ENCODE data around the gene ZNF831. TPM values are rescaled to one million over a fixed set of nuclear protein-coding genes. Genes with fewer than 3 reads are reported as not detected.

Gene ZNF831
- total and polyA plus RNA-seq, 10 of the 15 experiments (the other 5 are each of a cell fraction or from before 2014, with no cell fraction given) = 0.01 to 0.97 (median 0.23) TPM

DNA sequence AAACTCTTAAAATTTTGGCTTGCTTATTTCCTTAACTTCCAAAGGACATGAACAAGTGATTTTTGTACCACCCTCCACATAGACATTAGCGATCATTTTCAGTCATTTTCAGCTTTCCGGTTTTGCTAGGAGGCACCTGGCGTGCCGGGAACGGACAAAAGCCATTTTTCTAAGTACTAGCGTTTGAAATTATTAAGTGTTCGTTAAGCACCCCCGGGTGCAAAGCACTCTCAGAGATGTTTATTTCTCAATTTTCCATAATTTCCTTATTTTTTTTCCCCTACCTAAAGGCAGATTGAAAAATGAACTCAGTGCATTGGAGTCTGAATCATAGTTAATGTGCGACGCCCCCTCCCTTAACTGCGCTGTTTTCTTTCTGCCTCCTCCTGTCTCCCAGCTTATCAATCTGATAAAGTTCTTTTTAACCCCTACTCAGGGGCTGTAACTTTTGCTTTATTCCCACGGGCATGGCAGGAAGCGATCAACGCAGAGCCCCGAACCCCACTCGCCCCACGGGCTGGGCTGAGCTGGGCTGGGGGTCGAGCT lies 58.2 kb downstream of the ZNF831 start (continued):
- TF ChIP-seq EP300 (IDR thresholded peaks at IDR 0.05; ENCODE audit: borderline replicate concordance in 1 of 2, control insufficient read depth in 1 of 2, low read depth in 2 of 2, low read length in 2 of 2) (no peak), JUNB (IDR thresholded peaks at IDR 0.05) (no peak), CEBPB (IDR thresholded peaks at IDR 0.05; ENCODE audit: borderline replicate concordance in 1 of 2, low read depth in 2 of 2, low read length in 2 of 2) (no peak), HDAC2 (IDR thresholded peaks at IDR 0.05) (no peak), SMC3 (IDR thresholded peaks at IDR 0.05; ENCODE audit: borderline replicate concordance, low read length) (no peak), POLR2AphosphoS2 (IDR thresholded peaks at IDR 0.05; ENCODE audit: low read depth, low read length) (no peak), PAX8 (IDR thresholded peaks at IDR 0.05) (no peak)
- TF ChIP-seq, protein P1, sequence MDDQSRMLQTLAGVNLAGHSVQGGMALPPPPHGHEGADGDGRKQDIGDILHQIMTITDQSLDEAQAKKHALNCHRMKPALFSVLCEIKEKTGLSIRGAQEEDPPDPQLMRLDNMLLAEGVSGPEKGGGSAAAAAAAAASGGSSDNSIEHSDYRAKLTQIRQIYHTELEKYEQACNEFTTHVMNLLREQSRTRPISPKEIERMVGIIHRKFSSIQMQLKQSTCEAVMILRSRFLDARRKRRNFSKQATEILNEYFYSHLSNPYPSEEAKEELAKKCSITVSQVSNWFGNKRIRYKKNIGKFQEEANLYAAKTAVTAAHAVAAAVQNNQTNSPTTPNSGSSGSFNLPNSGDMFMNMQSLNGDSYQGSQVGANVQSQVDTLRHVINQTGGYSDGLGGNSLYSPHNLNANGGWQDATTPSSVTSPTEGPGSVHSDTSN (IDR thresholded peaks at IDR 0.05; ENCODE audit: insufficient replicate concordance, low read depth, low read length) = no peak

DNA sequence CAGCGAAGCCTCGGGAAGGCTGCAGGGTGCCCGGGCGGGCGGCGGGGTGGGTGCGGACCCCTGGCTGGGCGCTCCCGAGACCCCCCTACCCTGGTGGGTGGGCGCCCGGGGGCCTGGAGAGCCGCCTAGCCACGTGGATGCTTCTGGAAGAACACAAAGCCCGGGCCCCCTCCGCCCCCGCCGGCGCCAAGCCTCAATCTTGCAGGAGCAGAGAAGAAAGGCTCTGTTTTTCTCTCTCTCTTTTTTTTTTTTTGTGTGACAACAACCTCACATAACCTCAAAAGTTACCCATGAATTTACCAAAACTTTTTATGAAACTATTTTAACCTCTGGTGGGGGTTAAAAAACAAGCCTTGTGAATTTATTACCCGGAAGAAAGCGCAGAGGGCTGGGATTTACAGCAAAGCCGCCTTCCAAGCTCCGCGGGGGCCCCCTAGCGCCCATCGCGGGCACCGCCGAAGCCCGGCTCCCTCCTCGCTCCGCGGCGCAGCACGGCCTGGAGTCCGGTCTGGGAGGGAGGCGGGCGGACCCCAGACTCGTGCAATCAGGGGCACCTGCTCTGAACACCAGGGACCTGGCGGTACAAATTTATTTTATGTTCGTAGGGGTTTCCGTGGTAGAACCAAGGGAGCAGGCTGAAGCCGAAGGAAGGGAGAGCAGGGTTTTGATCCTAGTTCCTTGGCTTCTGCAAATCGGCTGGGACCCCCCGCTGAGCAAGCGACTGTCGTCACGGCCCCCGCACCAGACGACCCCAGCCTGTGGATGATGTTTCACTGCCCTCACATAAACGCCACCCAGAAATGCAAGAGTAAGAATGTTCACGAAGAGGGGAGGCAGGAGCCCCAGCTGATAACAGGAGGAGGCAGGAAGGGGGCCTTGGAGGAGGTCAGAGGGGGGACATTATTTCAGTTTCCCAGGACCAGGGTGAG lies 58.9 kb downstream of the ZNF831 start:
- DNase-seq (ENCODE audit: low read depth, low spot score) (peak; percentile 1), ATAC-seq (peak; percentile 100), FAIRE-seq (peak; percentile 78)
- ChIA-PET SMC1A (ENCODE audit: uncharacterized antibody, unreplicated experiment) (interaction anchor here (0.5 to 2.7 kb wide), 9 partner anchors 15 to 360 kb away, joined by 3 to 14 read pairs (median 4); no protein-coding TSS in a partner anchor), POLR2A (no interaction called here), RAD21 (ENCODE audit: unreplicated experiment) (interaction anchor here (1.2 to 2.8 kb wide), 6 partner anchors 14 to 355 kb away, joined by 3 to 14 read pairs (median 6); no protein-coding TSS in a partner anchor), CTCF (interaction anchor here (0.6 to 4.2 kb wide), 15 partner anchors 8 to 564 kb away, joined by 3 to 24 read pairs (median 4); no protein-coding TSS in a partner anchor)
- Histone ChIP-seq H3K4me1 (ENCODE audit: control insufficient read depth, insufficient read depth, low read length) (no peaks in the 10 kb centered on the region), H4K20me1 (ENCODE audit: control insufficient read depth, insufficient read depth) (no peaks in the 10 kb centered on the region), H3K4me3 (peak overlapping the region; percentile 40; the same call in 1 of the 2 replicates), H3K27me3 (replicated peaks in 1 of 2; ENCODE audit: control insufficient read depth in 2 of 2, insufficient read depth in 2 of 2, low read length in 1 of 2) (peaks cover 8 to 11% of the 10 kb centered on the region in 2 experiments), H3K9ac (ENCODE audit: control insufficient read depth, insufficient read depth, low read length) (0 out of 2 replicates have a peak overlapping the region, but pooled peaks have one; percentile 28), H3K36me3 (ENCODE audit: control insufficient read depth in 2 of 2, insufficient read depth in 2 of 2, low read length in 1 of 2) (no peaks in the 10 kb centered on the region), H3K27ac (ENCODE audit: control insufficient read depth, insufficient read depth) (no peak overlapping the region), H2AFZ (ENCODE audit: control insufficient read depth, low read depth, low read length) (peak overlapping the region; percentile 42; the same call in 1 of the 2 replicates), H3K4me2 (ENCODE audit: control insufficient read depth, insufficient read depth) (peak overlapping the region; percentile 49), H3K9me3 (replicated peaks; ENCODE audit: control insufficient read depth, insufficient read depth, low read length) (no peaks in the 10 kb centered on the region), H3K79me2 (ENCODE audit: control insufficient read depth, insufficient read depth, low read length) (no peaks in the 10 kb centered on the region)
- in situ Hi-C loops (cut with MboI) (no loop called here), intact Hi-C loops (cut with micrococcal nuclease; ENCODE audit: unreplicated experiment) (loop anchor here (1.0 kb wide), 2 partner anchors 134 to 354 kb away; no protein-coding TSS in a partner anchor)
- TF ChIP-seq BHLHE40 (IDR thresholded peaks at IDR 0.05; ENCODE audit: borderline replicate concordance in 1 of 2, low read depth in 2 of 2, low read length in 1 of 2) (0 out of 4 replicates have a peak, but pooled peaks of 1 of the 2 experiments have one; percentile 11), YY1 (IDR thresholded peaks at IDR 0.05; ENCODE audit: low read depth, low read length) (peak; percentile 48; the same call in 1 of the 2 replicates), RAD21 (IDR thresholded peaks at IDR 0.05; ENCODE audit: insufficient read depth, low read depth, low read length) (peak; percentile 85), SP1 (IDR thresholded peaks at IDR 0.05; ENCODE audit: low read depth, low read length) (no peak), SMC3 (IDR thresholded peaks at IDR 0.05; ENCODE audit: borderline replicate concordance, low read length) (peak; percentile 77), MXI1 (IDR thresholded peaks at IDR 0.05; ENCODE audit: low read depth, low read length) (peak; percentile 19; the same call in 1 of the 2 replicates), SRF (IDR thresholded peaks at IDR 0.05; ENCODE audit: low read depth in 2 of 2, low read length in 2 of 2) (no peak), SUZ12 (IDR thresholded peaks at IDR 0.05; ENCODE audit: unreplicated experiment) (peak; percentile 49)
- TF ChIP-seq, protein P2, sequence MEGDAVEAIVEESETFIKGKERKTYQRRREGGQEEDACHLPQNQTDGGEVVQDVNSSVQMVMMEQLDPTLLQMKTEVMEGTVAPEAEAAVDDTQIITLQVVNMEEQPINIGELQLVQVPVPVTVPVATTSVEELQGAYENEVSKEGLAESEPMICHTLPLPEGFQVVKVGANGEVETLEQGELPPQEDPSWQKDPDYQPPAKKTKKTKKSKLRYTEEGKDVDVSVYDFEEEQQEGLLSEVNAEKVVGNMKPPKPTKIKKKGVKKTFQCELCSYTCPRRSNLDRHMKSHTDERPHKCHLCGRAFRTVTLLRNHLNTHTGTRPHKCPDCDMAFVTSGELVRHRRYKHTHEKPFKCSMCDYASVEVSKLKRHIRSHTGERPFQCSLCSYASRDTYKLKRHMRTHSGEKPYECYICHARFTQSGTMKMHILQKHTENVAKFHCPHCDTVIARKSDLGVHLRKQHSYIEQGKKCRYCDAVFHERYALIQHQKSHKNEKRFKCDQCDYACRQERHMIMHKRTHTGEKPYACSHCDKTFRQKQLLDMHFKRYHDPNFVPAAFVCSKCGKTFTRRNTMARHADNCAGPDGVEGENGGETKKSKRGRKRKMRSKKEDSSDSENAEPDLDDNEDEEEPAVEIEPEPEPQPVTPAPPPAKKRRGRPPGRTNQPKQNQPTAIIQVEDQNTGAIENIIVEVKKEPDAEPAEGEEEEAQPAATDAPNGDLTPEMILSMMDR (IDR thresholded peaks at IDR 0.05 in 2 of 3, conservative IDR thresholded peaks at IDR 0.05 in 1 of 3; ENCODE audit: control insufficient read depth in 2 of 3, extremely low read depth in 1 of 3, insufficient read depth in 1 of 3, low read depth in 3 of 3, low read length in 3 of 3) = peak; percentile 93 to 96 (median 94)
- no TSS peak for BruUV-seq (replicated peaks)
- 2% methylated on average over 49 of the region's 51 CpGs for WGBS (ENCODE audit: insufficient coverage, insufficient replicate concordance, low lambda C conversion rate, missing lambda C conversion rate)

Data from GM12878 (cell line).